ENCODE data around the gene CBX8. TPM values are rescaled to one million over a fixed set of nuclear protein-coding genes. Genes with fewer than 3 reads are reported as not detected.

The CBX8 gene
- total RNA-seq, 1 experiment from 2014 or later = 2.0 TPM

DNA sequence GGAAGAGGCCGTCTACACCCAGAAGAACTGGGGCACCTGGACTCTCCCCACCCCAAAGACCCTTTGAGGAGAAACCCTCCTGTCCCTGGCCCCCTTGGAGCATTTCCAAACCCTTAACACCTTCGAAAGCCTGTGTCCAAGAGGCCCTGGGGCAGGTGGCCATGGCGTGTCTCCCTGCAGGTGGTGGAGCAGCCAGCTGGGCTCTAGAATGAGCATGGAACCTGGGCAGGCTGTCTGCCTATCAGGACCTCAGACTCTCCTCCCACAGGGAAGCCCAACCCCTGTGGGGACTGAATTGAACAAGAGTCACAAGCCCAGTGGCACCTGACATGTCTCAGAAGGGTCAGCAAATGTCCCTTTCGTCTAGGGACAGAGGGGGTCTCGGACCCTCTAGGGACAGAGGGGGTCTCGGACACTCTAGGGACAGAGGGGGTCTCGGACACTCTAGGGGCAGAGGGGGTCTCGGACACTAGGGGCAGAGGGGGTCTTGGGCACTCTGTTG is 33.9 kb upstream of the CBX8 start:
- ATAC-seq = no peak
- Mint-ChIP-seq H3K4me3 (no peak overlapping the region), H3K27ac (no peak overlapping the region), H3K4me1 (peaks cover 36% of the 10 kb centered on the region), H3K9me3 (no peaks in the 10 kb centered on the region), H3K27me3 (ENCODE audit: low read depth) (peaks cover 99% of the 10 kb centered on the region), H3K36me3 (no peaks in the 10 kb centered on the region; the same call in 1 of the 2 replicates)
- TF ChIP-seq, protein P1, sequence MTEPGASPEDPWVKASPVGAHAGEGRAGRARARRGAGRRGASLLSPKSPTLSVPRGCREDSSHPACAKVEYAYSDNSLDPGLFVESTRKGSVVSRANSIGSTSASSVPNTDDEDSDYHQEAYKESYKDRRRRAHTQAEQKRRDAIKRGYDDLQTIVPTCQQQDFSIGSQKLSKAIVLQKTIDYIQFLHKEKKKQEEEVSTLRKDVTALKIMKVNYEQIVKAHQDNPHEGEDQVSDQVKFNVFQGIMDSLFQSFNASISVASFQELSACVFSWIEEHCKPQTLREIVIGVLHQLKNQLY (CRISPR knock-in tag; IDR thresholded peaks at IDR 0.05) = no peak
- TF ChIP-seq SMAD3 (CRISPR knock-in tag; IDR thresholded peaks at IDR 0.05; ENCODE audit: borderline replicate concordance) (no peak), SOX15 (CRISPR knock-in tag; IDR thresholded peaks at IDR 0.05) (no peak)
- CTCF ChIA-PET = interaction anchor here (1.1 to 10.3 kb wide), 6 partner anchors 10 to 120 kb away, joined by 3 to 464 read pairs (median 8); partner anchors contain the start of gene CBX4
- no peak for DNase-seq (ENCODE audit: low spot score)
- POLR2A ChIA-PET = interaction anchor here (1.1 kb wide), 1 partner anchor 16 kb away, joined by 3 read pairs; no protein-coding TSS in a partner anchor

DNA sequence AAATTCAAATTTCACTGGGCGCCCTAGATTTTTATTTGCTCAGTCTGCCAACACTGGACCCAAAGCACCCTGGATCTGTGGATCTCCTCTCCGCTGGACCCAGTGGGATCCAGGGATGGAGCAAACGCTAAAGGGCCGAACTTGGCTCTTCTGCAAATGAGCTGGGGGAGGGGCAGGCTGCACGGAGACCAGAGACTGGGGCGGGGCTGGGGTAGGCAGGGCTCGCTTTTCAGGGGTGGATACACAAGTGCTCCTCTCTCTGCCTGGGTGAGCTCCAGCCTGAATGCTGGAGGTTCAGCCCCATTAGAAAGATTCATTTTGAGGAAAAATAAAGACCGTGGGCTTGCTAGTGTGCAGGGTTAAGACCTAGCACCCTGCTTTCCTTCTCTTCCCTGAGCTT is 33.4 kb upstream of the CBX8 start:
- POLR2A ChIA-PET = interaction anchor here (1.1 kb wide), 1 partner anchor 16 kb away, joined by 3 read pairs; no protein-coding TSS in a partner anchor
- 0 out of 2 replicates have a peak, but pooled peaks have one; percentile 12 for ATAC-seq
- H3K27me3 Mint-ChIP-seq (ENCODE audit: low read depth) = peaks cover 99% of the 10 kb centered on the region
- H3K4me3 Mint-ChIP-seq = no peak overlapping the region
- no peak overlapping the region for H3K27ac Mint-ChIP-seq
- H3K9me3 Mint-ChIP-seq = no peaks in the 10 kb centered on the region
- DNase-seq (ENCODE audit: low spot score) = peak; percentile 54
- TF ChIP-seq, protein P2, sequence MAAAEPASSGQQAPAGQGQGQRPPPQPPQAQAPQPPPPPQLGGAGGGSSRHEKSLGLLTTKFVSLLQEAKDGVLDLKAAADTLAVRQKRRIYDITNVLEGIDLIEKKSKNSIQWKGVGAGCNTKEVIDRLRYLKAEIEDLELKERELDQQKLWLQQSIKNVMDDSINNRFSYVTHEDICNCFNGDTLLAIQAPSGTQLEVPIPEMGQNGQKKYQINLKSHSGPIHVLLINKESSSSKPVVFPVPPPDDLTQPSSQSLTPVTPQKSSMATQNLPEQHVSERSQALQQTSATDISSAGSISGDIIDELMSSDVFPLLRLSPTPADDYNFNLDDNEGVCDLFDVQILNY (CRISPR knock-in tag; IDR thresholded peaks at IDR 0.05) = no peak
- TF ChIP-seq ZNF138 (CRISPR knock-in tag; conservative IDR thresholded peaks at IDR 0.05) = no peak
- TF ChIP-seq, protein P3, sequence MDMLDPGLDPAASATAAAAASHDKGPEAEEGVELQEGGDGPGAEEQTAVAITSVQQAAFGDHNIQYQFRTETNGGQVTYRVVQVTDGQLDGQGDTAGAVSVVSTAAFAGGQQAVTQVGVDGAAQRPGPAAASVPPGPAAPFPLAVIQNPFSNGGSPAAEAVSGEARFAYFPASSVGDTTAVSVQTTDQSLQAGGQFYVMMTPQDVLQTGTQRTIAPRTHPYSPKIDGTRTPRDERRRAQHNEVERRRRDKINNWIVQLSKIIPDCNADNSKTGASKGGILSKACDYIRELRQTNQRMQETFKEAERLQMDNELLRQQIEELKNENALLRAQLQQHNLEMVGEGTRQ (CRISPR knock-in tag; IDR thresholded peaks at IDR 0.05) = no peak
- TF ChIP-seq NR3C1 (CRISPR knock-in tag; conservative IDR thresholded peaks at IDR 0.05; ENCODE audit: low read depth) = no peak
- TF ChIP-seq ESRRA (CRISPR knock-in tag; IDR thresholded peaks at IDR 0.05; ENCODE audit: borderline replicate concordance) = no peak
- TF ChIP-seq JAZF1 (CRISPR knock-in tag; IDR thresholded peaks at IDR 0.05) = no peak
- CTCF ChIA-PET = interaction anchor here (1.1 to 10.3 kb wide), 6 partner anchors 11 to 121 kb away, joined by 3 to 464 read pairs (median 8); partner anchors contain the start of gene CBX4
- peaks cover 36% of the 10 kb centered on the region for H3K4me1 Mint-ChIP-seq
- no peaks in the 10 kb centered on the region; the same call in 1 of the 2 replicates for H3K36me3 Mint-ChIP-seq

DNA sequence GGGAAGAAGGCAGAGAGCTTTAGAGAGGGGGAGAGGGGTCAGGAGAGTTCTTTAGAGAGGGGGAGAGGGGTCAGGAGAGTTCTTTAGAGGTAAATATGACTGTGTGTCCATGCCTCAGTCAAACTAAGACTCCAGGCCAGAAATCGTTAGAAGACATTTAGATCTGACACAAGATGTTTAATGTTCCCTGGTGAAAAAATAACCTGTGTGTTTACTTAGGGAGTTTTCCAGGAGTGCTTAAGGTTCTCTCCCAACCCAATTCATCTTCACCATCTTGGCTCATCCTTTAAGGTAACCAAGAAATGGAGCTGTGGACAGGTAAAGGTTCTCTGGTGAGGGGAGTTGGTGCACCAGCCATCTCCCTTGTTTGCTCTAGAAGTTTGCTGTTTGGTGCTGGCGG is 32.6 kb upstream of the CBX8 start:
- POLR2A ChIA-PET = interaction anchor here (1.1 to 1.5 kb wide), 2 partner anchors 15 to 18 kb away, joined by 3 to 4 read pairs; no protein-coding TSS in a partner anchor
- ATAC-seq (no peak), DNase-seq (ENCODE audit: low spot score) (no peak)
- H3K4me3 Mint-ChIP-seq = no peak overlapping the region
- peaks cover 2% of the 10 kb centered on the region for H3K9me3 Mint-ChIP-seq
- CTCF ChIA-PET = interaction anchor here (1.9 to 10.3 kb wide), 4 partner anchors 12 to 88 kb away, joined by 7 to 464 read pairs (median 18); partner anchors contain the start of gene CBX4
- no peak overlapping the region for H3K27ac Mint-ChIP-seq
- H3K36me3 Mint-ChIP-seq = no peaks in the 10 kb centered on the region; the same call in 1 of the 2 replicates
- TF ChIP-seq, protein P4, sequence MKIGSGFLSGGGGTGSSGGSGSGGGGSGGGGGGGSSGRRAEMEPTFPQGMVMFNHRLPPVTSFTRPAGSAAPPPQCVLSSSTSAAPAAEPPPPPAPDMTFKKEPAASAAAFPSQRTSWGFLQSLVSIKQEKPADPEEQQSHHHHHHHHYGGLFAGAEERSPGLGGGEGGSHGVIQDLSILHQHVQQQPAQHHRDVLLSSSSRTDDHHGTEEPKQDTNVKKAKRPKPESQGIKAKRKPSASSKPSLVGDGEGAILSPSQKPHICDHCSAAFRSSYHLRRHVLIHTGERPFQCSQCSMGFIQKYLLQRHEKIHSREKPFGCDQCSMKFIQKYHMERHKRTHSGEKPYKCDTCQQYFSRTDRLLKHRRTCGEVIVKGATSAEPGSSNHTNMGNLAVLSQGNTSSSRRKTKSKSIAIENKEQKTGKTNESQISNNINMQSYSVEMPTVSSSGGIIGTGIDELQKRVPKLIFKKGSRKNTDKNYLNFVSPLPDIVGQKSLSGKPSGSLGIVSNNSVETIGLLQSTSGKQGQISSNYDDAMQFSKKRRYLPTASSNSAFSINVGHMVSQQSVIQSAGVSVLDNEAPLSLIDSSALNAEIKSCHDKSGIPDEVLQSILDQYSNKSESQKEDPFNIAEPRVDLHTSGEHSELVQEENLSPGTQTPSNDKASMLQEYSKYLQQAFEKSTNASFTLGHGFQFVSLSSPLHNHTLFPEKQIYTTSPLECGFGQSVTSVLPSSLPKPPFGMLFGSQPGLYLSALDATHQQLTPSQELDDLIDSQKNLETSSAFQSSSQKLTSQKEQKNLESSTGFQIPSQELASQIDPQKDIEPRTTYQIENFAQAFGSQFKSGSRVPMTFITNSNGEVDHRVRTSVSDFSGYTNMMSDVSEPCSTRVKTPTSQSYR (CRISPR knock-in tag; IDR thresholded peaks at IDR 0.05) = no peak
- TF ChIP-seq, protein P5, sequence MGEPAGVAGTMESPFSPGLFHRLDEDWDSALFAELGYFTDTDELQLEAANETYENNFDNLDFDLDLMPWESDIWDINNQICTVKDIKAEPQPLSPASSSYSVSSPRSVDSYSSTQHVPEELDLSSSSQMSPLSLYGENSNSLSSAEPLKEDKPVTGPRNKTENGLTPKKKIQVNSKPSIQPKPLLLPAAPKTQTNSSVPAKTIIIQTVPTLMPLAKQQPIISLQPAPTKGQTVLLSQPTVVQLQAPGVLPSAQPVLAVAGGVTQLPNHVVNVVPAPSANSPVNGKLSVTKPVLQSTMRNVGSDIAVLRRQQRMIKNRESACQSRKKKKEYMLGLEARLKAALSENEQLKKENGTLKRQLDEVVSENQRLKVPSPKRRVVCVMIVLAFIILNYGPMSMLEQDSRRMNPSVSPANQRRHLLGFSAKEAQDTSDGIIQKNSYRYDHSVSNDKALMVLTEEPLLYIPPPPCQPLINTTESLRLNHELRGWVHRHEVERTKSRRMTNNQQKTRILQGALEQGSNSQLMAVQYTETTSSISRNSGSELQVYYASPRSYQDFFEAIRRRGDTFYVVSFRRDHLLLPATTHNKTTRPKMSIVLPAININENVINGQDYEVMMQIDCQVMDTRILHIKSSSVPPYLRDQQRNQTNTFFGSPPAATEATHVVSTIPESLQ (CRISPR knock-in tag; IDR thresholded peaks at IDR 0.05) = no peak
- TF ChIP-seq NR2C2 (CRISPR knock-in tag; IDR thresholded peaks at IDR 0.05) = no peak
- no peak for TF ChIP-seq CREB1 (CRISPR knock-in tag; IDR thresholded peaks at IDR 0.05)
- TF ChIP-seq, protein P6, sequence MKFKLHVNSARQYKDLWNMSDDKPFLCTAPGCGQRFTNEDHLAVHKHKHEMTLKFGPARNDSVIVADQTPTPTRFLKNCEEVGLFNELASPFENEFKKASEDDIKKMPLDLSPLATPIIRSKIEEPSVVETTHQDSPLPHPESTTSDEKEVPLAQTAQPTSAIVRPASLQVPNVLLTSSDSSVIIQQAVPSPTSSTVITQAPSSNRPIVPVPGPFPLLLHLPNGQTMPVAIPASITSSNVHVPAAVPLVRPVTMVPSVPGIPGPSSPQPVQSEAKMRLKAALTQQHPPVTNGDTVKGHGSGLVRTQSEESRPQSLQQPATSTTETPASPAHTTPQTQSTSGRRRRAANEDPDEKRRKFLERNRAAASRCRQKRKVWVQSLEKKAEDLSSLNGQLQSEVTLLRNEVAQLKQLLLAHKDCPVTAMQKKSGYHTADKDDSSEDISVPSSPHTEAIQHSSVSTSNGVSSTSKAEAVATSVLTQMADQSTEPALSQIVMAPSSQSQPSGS (CRISPR knock-in tag; IDR thresholded peaks at IDR 0.05; ENCODE audit: borderline replicate concordance, low read depth) = no peak
- no peak for TF ChIP-seq JAZF1 (CRISPR knock-in tag; IDR thresholded peaks at IDR 0.05)
- TF ChIP-seq, protein P7, sequence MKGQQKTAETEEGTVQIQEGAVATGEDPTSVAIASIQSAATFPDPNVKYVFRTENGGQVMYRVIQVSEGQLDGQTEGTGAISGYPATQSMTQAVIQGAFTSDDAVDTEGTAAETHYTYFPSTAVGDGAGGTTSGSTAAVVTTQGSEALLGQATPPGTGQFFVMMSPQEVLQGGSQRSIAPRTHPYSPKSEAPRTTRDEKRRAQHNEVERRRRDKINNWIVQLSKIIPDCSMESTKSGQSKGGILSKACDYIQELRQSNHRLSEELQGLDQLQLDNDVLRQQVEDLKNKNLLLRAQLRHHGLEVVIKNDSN (CRISPR knock-in tag; IDR thresholded peaks at IDR 0.05) = no peak
- no peak for TF ChIP-seq SMAD3 (CRISPR knock-in tag; IDR thresholded peaks at IDR 0.05; ENCODE audit: borderline replicate concordance)
- peaks cover 28% of the 10 kb centered on the region for H3K4me1 Mint-ChIP-seq
- peaks cover 99% of the 10 kb centered on the region for H3K27me3 Mint-ChIP-seq (ENCODE audit: low read depth)

Data from WTC11 (cell line).